Activated T-cell treated with anti-CD3 and anti-CD28 coated beads for 48 hours (primary cell): Measurements from ENCODE around the gene CREM.
"Not testable (repeated sequence)": the region's sequence is repeated elsewhere in the genome, so short reads cannot be mapped to it uniquely, and the experiment has no call there.

Source experiments
- DNase-seq: peaks from one replicate; pipeline ENCODE4 v3.0.0-alpha.2; 2020; ENCODE audit warnings: low read depth

The CREM gene

GRCh38 chr10:35126530-35127288, at the start of gene CREM:
CREM (plus strand) TSS chr10:35126846; CDS start chr10:35137836, 10,990 bp downstream.
- peak; percentile 99 for DNase-seq

- no peak for DNase-seq
Observed at GRCh38 chr10:35079265-35079664, 47.4 kb upstream of the CREM start.

- DNase-seq = no peak
Observed at GRCh38 chr10:35079763-35080162, 46.9 kb upstream of the CREM start.

GRCh38 chr10:35080261-35080660, 46.4 kb upstream of the CREM start:
- not testable (repeated sequence) for DNase-seq

GRCh38 chr10:35083242-35083641, 43.4 kb upstream of the CREM start:
- DNase-seq = no peak

GRCh38 chr10:35089611-35090161, 37.0 kb upstream of the CREM start:
- DNase-seq = no peak

GRCh38 chr10:35090162-35090954, 36.3 kb upstream of the CREM start, which contains the start of gene CUL2:
CUL2 (minus strand) TSS chr10:35090341; CDS start chr10:35071317, 19,024 bp downstream.
- peak; percentile 85 for DNase-seq

- no peak for DNase-seq
Observed at GRCh38 chr10:35091994-35092790, 34.5 kb upstream of the CREM start.

- no peak for DNase-seq
Observed at GRCh38 chr10:35092851-35093250, 33.8 kb upstream of the CREM start.

GRCh38 chr10:35096312-35096711, 30.3 kb upstream of the CREM start:
- DNase-seq = no peak

GRCh38 chr10:35097510-35097909, 29.1 kb upstream of the CREM start:
- no peak for DNase-seq

GRCh38 chr10:35103882-35104281, 22.8 kb upstream of the CREM start:
- no peak for DNase-seq

- no peak for DNase-seq
Observed at GRCh38 chr10:35112571-35112970, 14.1 kb upstream of the CREM start.

GRCh38 chr10:35119378-35119777, 7.3 kb upstream of the CREM start:
- no peak for DNase-seq

- no peak for DNase-seq
Observed at GRCh38 chr10:35124540-35124939, 2.1 kb upstream of the CREM start.

- DNase-seq = no peak
Observed at GRCh38 chr10:35126062-35126529, 550 bp upstream of the CREM start.

- DNase-seq = peak; percentile 55
Observed at GRCh38 chr10:35127289-35127891, 744 bp downstream of the CREM start.

- no peak for DNase-seq
Observed at GRCh38 chr10:35129185-35129674, 2.6 kb downstream of the CREM start.

GRCh38 chr10:35130663-35131062, 4.0 kb downstream of the CREM start:
- no peak for DNase-seq

GRCh38 chr10:35132727-35133126, 6.1 kb downstream of the CREM start:
- no peak for DNase-seq

GRCh38 chr10:35133586-35133985, 6.9 kb downstream of the CREM start:
- no peak for DNase-seq
